Left colon (tissue), 2 donors: ENCODE data around the gene MTMR6. TPM values are rescaled to one million over a fixed set of nuclear protein-coding genes. Genes with fewer than 3 reads are reported as not detected.
A peak's percentile ranks its signal among the peaks of the same experiment; 100 is the strongest.

Source experiments
- ATAC-seq: fragments of 200-7000 bp; cut with Tn5 transposase; one replicate; pipeline ENCODE4 v1.9.1; 2020; ENCODE audit warnings: mild to moderate bottlenecking, moderate library complexity
- DNase-seq, 2 donors: peaks; one replicate each; pipeline ENCODE4 v3.0.0-alpha.2; 2020
- intact Hi-C, 2 donors: fragments of 100-400 bp; cut with DNase I in 1 of 2; cut with micrococcal nuclease in 1 of 2; formaldehyde crosslinking; loops; one replicate each; pipeline versions ENCODE4 v1.11.2 to v1.14.0; 2022; cut with DNase I, micrococcal nuclease
- total RNA-seq, 2 donors: library from RNA; stranded (reverse); fragmentation: NEBNext Ultra II Directional; extraction: Animal tissue kit (Norgen Biotek cat#: 25700); gene quantifications; one replicate each; pipeline ENCODE4 v1.2.1, GENCODE V29; 2021
- donor health status: DM: no; HTN: no; CAD: no.
- donor health status: DM: yes; HTN: yes; CAD: no.

The MTMR6 gene
- total RNA-seq, 2 donors from 2014 or later: 13.6 to 14.7 TPM

GRCh38 chr13:25281935-25282332, 5.4 kb downstream of the MTMR6 start:
- DNase-seq (no peak), ATAC-seq (no peak)
- intact Hi-C loops: no loop called here

- intact Hi-C loops: no loop called here
- DNase-seq (no peak), ATAC-seq (no peak)
Observed at GRCh38 chr13:25281193-25281934, 5.9 kb downstream of the MTMR6 start.

GRCh38 chr13:25280396-25280795, 6.9 kb downstream of the MTMR6 start:
- ATAC-seq (no peak), DNase-seq (no peak)
- intact Hi-C loops: no loop called here

- DNase-seq: no peak
- ATAC-seq: no peak
- intact Hi-C loops: no loop called here
Observed at GRCh38 chr13:25276748-25277147, 10.5 kb downstream of the MTMR6 start.

GRCh38 chr13:25268561-25268960, 18.7 kb downstream of the MTMR6 start:
- ATAC-seq (no peak), DNase-seq (no peak)
- intact Hi-C loops: no loop called here

DNA sequence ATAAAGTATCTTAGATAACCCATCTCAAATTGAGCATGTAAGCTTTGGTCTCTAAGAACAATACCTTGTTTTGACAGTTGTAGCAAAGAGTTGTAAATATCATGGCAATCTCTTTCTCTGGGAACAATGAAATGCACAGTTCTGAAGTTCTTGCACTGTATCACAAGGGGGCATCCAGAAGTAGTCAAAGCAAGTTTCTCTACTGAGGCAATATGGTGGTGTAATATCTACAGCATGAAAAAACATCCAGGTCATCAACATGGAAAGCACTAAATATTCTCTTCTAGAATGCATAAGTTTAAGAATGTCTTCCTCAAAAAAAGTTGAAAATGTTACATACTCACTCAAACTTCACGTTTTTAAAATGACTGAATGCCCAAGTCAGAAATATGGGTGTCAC, 19.6 kb downstream of the MTMR6 start:
- intact Hi-C loops: no loop called here
- ATAC-seq: no peak

DNA sequence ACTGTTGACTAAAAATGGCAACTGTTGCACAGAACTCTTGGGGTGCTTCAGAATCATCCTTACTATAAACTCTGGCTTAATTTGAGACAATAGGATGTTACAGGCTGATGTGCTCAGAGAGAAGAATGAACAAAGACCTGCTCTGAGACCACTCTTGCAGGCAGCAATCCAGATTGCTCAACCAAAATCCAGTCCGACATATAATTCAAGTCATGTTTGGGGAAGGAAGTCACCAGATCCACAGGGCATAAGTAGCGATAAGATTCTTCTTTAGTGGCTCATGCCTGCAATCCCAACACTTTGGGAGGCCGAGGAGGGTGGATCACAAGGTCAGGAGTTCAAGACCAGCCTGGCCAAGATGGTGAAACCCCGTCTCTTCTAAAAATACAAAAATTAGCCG, 20.6 kb downstream of the MTMR6 start:
- intact Hi-C loops: no loop called here
- no peak for DNase-seq
- no peak for ATAC-seq

More for the DNA sequence above, 19.6 kb downstream of the MTMR6 start:
- DNase-seq: no peak

DNA sequence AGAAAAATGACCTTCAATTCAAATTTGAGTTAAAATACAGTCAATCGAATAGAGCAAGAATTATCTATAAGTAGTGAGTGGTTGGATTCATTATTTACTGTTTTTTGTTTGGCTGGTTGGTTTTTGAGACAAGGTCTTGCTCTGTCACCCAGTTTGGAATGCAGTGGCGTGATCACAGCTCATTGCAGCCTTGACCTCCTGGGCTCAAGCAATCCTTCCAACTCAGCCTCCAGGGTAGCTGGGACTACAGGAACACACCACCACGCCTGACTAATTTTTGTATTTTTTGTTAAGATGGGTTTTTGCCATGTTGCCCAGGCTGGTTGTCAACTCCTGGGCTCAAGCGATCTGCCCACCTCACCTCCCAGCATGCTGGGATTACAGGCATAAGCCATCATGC, 25.0 kb downstream of the MTMR6 start:
- no peak for DNase-seq
- intact Hi-C loops: no loop called here
- ATAC-seq: no peak

GRCh38 chr13:25253702-25254101, 33.6 kb downstream of the MTMR6 start:
- intact Hi-C loops: no loop called here
- DNase-seq (no peak), ATAC-seq (peak; percentile 91)

DNA sequence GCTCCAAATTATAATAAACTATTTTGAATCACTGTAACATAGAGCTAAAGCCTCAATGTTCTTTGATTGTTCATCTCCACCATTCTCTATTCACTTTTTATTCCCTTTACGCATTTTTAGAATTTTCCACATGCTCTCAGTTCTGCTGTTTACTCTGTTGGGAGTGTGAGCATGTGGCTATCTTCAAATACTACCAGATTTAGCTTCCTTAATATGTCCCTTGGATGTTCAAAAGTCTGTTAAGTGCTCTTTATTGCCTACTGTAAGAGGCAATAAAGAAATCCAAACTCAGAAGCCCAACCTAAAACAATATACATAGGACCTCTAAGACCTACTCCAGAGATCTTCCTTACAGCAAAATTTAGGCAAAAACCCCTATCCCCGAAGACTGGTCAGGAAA, 34.5 kb downstream of the MTMR6 start:
- intact Hi-C loops: no loop called here
- DNase-seq (no peak), ATAC-seq (peak; percentile 85)

DNA sequence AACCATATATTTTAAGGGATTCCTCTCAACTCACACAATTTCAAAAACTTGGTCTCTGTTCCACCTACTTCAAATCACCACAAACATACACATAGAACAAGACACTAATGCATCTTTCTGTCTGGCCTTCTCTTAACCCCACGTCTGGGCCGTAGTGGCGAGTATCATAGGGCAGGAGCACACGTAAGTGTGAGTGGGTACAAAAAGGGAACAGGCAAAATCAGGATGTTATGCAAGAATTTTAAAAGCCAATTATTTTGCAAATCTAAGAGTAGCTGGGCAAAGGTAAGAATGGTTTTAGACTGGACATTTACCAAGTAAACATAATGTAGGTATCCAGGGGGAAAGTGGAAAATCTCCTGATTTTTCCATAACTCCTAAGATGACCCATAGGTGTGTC, 35.1 kb downstream of the MTMR6 start:
- ATAC-seq: no peak
- intact Hi-C loops: no loop called here

GRCh38 chr13:25249001-25249543, 38.2 kb downstream of the MTMR6 start:
- intact Hi-C loops: no loop called here
- DNase-seq (no peak), ATAC-seq (peak; percentile 41)

More for the DNA sequence above, 35.1 kb downstream of the MTMR6 start:
- DNase-seq: no peak

GRCh38 chr13:25248071-25248470, 39.2 kb downstream of the MTMR6 start:
- intact Hi-C loops: no loop called here
- ATAC-seq: no peak
- no peak for DNase-seq

DNA sequence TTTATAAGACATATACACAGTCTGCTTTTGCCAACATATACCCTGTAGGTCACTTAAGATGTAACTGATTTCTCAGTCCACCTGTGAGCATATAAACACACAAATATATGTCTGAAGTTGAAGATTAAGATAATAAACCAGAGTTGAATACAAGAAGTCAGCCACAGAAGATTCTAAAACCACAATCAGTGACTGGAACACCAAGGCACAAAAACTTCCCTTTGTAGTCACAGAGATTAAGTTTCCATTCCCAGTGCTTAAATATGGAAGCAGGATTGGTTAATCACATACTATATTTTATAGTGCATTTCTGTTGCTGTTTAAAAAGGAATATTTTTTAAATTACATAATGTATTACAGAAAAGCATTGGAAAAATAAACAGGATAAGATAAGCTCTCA, 39.9 kb downstream of the MTMR6 start:
- no peak for DNase-seq
- no peak for ATAC-seq
- intact Hi-C loops: no loop called here

DNA sequence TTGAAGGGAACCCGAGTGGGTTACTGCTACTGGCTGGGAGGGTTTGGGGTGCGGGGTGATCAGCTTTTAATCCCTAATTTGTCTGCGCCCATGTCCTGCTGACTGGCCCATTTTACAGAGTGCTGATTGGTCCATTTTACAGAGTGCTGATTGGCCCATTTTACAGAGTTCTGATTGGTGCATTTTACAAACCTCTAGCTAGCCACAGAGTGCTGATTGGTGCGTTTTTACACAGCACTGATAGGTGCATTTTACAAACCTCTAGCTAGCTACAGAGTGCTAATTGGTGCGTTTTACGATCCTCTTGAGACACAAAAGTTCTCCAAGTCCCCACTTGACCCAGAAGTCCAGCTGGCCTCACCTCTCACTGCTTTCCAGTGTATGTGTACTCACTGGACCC, 43.2 kb downstream of the MTMR6 start:
- DNase-seq: no peak
- intact Hi-C loops: no loop called here
- no peak for ATAC-seq

DNA sequence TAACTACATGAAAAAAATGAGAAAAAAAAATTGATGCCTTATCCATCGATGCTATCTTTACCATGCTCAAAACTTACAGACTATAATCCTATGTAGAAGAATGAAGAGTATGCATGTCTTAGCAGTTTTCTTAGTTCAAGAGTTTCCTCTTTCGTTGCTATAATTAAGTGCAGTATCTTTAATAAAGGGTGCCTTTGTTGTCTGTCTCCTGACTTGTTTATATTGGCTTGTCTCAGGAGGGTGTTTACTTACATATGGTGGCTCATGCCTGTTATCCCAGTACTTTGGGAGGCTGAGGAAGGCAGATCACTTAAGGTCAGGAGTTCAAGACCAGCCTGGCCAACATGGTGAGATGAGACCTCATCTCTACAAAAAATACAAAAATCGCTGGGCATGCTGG, 44.3 kb downstream of the MTMR6 start:
- no peak for DNase-seq
- ATAC-seq: no peak
- intact Hi-C loops: no loop called here

GRCh38 chr13:25241007-25241406, 46.3 kb downstream of the MTMR6 start:
- DNase-seq (no peak), ATAC-seq (no peak)
- intact Hi-C loops: no loop called here

DNA sequence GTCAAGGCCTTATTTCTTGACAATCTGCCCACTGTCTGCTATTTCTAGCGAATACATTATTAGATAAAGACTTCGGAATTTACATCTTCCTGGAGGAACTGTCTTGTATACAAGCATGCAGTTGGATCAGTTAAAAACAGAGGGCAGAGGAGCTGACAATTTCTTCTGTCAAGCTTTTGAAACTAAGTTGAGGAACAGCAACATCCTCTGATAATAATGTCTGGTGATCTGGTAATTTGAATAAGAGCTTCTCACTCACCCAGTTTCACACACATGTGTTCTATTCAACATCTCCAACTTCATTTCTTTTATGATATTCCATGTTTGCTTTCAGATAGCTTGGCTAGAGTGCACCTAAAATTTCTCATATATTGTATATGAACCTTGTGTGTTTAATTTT, 50.2 kb downstream of the MTMR6 start:
- intact Hi-C loops: no loop called here
- no peak for ATAC-seq
- DNase-seq: no peak

DNA sequence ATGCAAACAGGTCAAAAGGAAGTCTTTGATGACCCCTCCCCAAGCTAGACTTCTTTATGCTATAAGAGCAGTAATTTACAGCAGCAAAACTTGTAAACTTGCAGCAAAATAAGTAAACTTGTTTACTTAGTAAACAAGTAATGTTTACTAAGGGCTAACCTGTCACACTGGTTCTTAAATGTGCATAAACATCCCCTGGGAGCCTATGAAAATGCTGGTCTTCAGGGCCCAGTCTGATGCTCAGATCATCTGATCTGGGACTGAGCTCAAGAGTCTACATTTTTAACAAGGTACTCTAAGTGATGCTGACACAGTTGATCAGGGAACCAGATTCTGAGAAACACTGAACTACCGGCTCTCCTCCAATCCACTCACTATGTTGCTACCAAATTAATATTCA, 53.4 kb downstream of the MTMR6 start:
- ATAC-seq (no peak), DNase-seq (no peak)
- intact Hi-C loops: no loop called here

DNA sequence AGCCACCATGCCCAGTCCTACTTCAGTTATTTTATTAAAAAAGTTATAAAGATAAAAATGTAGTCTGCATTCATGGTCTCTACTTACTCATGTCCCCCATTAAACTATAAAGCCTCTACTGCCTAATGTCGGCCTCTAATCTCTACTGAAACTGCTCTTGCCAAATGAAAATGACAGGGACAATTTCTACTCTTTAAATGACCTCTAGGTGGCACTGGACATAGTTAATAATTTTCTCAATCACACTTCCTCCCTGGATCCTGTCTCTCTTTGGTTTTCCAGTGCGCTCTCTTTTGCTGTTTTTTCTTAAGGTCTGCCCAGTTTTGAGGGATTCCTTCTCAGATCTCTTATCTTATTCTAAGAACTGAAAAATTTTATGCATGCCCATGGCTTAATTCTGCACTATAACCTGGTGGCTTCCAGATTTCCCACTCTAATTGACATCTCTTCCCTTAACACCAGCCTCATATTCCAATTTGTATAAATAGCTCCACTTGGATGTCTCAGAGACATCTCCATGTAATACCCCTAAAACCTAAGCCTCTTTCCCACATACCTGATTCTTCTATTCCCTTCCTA, 54.3 kb downstream of the MTMR6 start:
- ATAC-seq: peak; percentile 88
- intact Hi-C loops: no loop called here
- DNase-seq: no peak

DNA sequence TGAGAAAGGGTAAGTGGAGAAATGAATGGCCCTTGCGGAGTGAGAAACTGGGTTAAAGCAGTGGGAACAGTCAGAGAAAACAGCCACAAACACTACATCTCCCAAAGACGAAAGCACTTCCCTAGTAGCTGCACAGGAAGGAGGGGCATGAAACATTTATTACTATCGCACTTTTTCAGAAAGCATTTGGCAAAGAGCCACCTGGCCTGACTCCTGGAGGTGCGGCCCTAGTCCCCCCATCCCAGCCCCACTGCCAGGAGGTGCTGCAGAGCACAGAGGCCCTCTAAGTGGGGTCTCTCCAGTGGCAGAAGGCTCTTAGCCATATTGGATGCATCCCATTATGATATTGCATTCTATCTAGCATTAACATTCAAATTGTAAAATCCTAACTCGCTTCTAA, 55.8 kb downstream of the MTMR6 start:
- DNase-seq (no peak), ATAC-seq (peak; percentile 24)
- intact Hi-C loops: no loop called here
